ENCODE results near the gene SLIT3. TPM values are rescaled to one million over a fixed set of nuclear protein-coding genes. Genes with fewer than 3 reads are reported as not detected.

SLIT3 gene
- total RNA-seq, 1 experiment from 2014 or later, result 0.92 TPM

DNA sequence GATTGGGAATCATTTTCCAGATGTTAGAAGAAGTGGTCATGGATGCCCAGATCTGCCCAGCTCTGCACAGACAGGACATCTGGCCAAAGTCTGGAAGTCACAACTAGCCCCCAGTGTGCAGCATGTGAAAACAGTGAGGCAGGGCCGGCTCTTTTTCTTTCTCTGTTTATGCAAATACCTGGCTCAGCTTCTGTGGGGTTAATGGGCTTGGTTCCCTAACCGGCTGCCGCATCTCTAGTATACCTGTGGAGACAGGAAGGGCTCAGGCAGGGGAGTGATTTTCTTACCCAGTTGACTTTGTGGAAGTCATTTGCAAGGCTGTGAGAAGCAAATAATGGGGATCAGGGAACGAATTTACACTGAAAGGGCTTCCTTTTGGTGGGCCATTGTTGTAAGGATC is 467.0 kb downstream of the SLIT3 start:
- Histone ChIP-seq H2BK5ac (ENCODE audit: insufficient read length, low read length) (no peak overlapping the region), H2AK5ac (ENCODE audit: insufficient read length, low read length) (no peak overlapping the region)
- peak; percentile 60 for DNase-seq

More for the DNA sequence above, 467.0 kb downstream of the SLIT3 start:
- Histone ChIP-seq H3K56ac (ENCODE audit: insufficient read length, low read depth, low read length) (no peak overlapping the region), H2BK12ac (ENCODE audit: insufficient read length, low read depth, low read length) (no peak overlapping the region), H2BK120ac (ENCODE audit: low read depth, low read length, poor library complexity, severe bottlenecking) (no peak overlapping the region), H3K27me3 (ENCODE audit: insufficient read depth, low read length) (peaks cover 25% of the 10 kb centered on the region; the same call in 1 of the 2 replicates), H3K9ac (ENCODE audit: extremely low read depth, insufficient read length, low read length) (no peak overlapping the region), H2AFZ (ENCODE audit: low read length) (no peak overlapping the region), H3K23ac (ENCODE audit: insufficient read length, low read depth, low read length) (no peak overlapping the region), H3K4me1 (ENCODE audit: insufficient read depth, low read length) (peaks cover 3% of the 10 kb centered on the region; the same call in 1 of the 2 replicates), H3K4me2 (ENCODE audit: insufficient read depth, insufficient read length, low read length) (no peak overlapping the region), H3K4ac (ENCODE audit: low read depth, low read length) (no peak overlapping the region), H3K18ac (ENCODE audit: insufficient read length, low read depth, low read length) (no peak overlapping the region), H4K91ac (ENCODE audit: insufficient read length, low read depth, low read length) (no peak overlapping the region), H3K9me3 (ENCODE audit: control insufficient read depth, low read depth, low read length) (no peaks in the 10 kb centered on the region), H2BK20ac (ENCODE audit: low read depth, low read length, poor library complexity, severe bottlenecking) (no peak overlapping the region), H3T11ph (ENCODE audit: low read length) (no peak overlapping the region), H4K20me1 (ENCODE audit: control insufficient read depth, insufficient read depth, insufficient read length) (no peaks in the 10 kb centered on the region), H3K14ac (ENCODE audit: insufficient read depth, low read length) (no peak overlapping the region), H3K27ac (ENCODE audit: insufficient read length, low read depth, low read length) (no peak overlapping the region), H4K8ac (replicated peaks; ENCODE audit: insufficient read length, low read depth, low read length) (no peak overlapping the region), H3K23me2 (ENCODE audit: insufficient read length, low read depth, low read length, poor library complexity, severe bottlenecking) (no peaks in the 10 kb centered on the region), H4K5ac (ENCODE audit: insufficient read length, low read depth, low read length) (no peak overlapping the region), H3K79me1 (ENCODE audit: insufficient read depth, low read depth, low read length, poor library complexity, severe bottlenecking) (no peaks in the 10 kb centered on the region), H2BK15ac (ENCODE audit: low read depth, low read length) (no peak overlapping the region), H3K79me2 (ENCODE audit: insufficient read depth, low read length) (no peaks in the 10 kb centered on the region)
- Mint-ChIP-seq H3K4me3 (peak overlapping the region in 1 of 2 experiments; percentile 51; a peak in 2 of 5 replicates), H3K27me3 (ENCODE audit: low read depth) (peaks cover 99% of the 10 kb centered on the region), H3K9me3 (peaks cover 0 to 5% of the 10 kb centered on the region in 2 experiments; a peak in 1 of 5 replicates), H3K4me1 (peaks cover 18 to 19% of the 10 kb centered on the region in 2 experiments), H3K27ac (peak overlapping the region in 2 of 3 experiments; percentile 15 to 87; a peak in 3 of 7 replicates), H3K36me3 (ENCODE audit: insufficient read depth in 1 of 3, low read depth in 3 of 3) (no peaks in the 10 kb centered on the region)
- WGBS (ENCODE audit: extremely low coverage, insufficient read length, low lambda C conversion rate), result no CpG with 5 or more reads among the region's 4 CpGs
- TF ChIP-seq, protein P1, sequence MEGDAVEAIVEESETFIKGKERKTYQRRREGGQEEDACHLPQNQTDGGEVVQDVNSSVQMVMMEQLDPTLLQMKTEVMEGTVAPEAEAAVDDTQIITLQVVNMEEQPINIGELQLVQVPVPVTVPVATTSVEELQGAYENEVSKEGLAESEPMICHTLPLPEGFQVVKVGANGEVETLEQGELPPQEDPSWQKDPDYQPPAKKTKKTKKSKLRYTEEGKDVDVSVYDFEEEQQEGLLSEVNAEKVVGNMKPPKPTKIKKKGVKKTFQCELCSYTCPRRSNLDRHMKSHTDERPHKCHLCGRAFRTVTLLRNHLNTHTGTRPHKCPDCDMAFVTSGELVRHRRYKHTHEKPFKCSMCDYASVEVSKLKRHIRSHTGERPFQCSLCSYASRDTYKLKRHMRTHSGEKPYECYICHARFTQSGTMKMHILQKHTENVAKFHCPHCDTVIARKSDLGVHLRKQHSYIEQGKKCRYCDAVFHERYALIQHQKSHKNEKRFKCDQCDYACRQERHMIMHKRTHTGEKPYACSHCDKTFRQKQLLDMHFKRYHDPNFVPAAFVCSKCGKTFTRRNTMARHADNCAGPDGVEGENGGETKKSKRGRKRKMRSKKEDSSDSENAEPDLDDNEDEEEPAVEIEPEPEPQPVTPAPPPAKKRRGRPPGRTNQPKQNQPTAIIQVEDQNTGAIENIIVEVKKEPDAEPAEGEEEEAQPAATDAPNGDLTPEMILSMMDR (conservative IDR thresholded peaks at IDR 0.05), result no peak
